GM12874 (cell line): ENCODE data around the gene DNAI2.

Experiments used
- TF ChIP-seq, protein P1 (sequence below): IDR thresholded peaks from 2 replicates; pipeline ENCODE4 v1.5.1; 2011; ENCODE audit warnings: low read depth, mild to moderate bottlenecking, control low read depth, low read length, moderate library complexity; ENCODE audit not compliant: insufficient read depth

Gene DNAI2

DNA sequence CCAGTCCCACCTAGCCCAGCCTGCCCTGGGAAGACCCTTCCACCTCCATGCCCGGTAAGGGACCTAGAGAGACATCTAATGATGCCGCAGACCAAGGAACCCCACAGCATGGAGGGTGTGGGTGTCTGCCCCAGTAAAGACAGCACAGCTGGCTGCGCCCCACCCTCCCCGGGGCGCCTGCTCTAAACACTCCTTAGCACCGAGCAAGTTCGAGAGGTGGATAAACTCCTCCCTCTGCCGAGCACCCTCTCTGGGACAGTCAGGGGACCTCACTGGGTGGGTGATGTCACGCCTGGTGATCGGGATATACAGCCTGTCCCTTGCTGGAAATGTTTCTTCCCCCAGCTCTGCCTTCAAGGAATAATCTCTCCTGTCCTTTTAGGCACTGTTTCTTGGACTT, 16.7 kb upstream of the DNAI2 start:
- TF ChIP-seq, protein P1, sequence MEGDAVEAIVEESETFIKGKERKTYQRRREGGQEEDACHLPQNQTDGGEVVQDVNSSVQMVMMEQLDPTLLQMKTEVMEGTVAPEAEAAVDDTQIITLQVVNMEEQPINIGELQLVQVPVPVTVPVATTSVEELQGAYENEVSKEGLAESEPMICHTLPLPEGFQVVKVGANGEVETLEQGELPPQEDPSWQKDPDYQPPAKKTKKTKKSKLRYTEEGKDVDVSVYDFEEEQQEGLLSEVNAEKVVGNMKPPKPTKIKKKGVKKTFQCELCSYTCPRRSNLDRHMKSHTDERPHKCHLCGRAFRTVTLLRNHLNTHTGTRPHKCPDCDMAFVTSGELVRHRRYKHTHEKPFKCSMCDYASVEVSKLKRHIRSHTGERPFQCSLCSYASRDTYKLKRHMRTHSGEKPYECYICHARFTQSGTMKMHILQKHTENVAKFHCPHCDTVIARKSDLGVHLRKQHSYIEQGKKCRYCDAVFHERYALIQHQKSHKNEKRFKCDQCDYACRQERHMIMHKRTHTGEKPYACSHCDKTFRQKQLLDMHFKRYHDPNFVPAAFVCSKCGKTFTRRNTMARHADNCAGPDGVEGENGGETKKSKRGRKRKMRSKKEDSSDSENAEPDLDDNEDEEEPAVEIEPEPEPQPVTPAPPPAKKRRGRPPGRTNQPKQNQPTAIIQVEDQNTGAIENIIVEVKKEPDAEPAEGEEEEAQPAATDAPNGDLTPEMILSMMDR: no peak

- TF ChIP-seq, protein P1: no peak
Observed at GRCh38 chr17:74259667-74260524, 14.1 kb upstream of the DNAI2 start.

GRCh38 chr17:74260525-74260850, 13.5 kb upstream of the DNAI2 start:
- TF ChIP-seq, protein P1: no peak

GRCh38 chr17:74262601-74263000, 11.4 kb upstream of the DNAI2 start:
- TF ChIP-seq, protein P1: no peak

- TF ChIP-seq, protein P1: no peak
Observed at GRCh38 chr17:74267579-74267978, 6.5 kb upstream of the DNAI2 start.

DNA sequence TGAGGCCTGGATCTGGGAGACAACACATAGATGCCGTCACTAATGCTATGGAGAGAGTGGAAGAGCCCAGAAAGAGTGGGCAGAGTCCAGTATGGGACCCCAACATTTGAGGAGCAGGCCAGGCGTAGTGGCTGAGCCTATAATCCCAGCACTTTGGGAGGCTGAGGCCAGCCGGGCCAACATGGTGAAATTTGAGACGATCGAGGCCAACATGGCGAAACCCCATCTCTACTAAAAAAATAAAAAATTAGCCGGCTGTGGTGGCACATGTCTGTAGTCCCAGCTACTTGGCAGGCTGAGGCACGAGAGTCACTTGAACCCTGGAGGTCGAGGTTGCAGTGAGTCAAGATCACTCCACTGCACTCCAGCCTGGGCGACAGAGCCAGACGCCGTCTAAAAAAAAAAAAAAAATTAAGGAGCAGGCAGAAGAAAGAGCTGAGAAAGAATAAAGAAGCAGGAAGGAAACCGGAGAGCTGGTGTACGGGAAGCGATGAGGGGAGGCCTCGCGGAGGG, 6.0 kb upstream of the DNAI2 start:
- TF ChIP-seq, protein P1: no peak

DNA sequence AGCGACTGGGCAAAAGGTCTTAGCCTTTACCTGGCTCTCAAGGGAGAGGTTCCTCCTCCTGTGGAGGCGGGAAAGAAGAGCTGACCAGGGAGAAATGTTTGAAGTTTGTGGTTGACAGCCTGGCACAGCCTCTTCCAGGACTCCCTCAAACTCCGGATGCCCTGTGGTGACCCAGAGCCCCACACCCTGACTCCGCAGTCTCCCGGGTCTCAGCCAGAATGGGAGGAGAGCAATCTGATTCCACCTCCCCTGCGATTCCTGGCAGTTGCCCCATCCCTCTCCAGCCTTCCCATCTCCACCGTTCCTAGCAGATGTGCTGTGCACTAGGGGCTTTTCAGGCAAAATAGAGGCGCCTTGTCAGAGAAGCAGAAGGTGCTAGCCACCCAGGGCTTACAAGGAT, 5.5 kb upstream of the DNAI2 start:
- TF ChIP-seq, protein P1: no peak
